ENCODE measurements around the gene MACROD2. TPM values are rescaled to one million over a fixed set of nuclear protein-coding genes. Genes with fewer than 3 reads are reported as not detected.
"Not testable (repeated sequence)": the region's sequence is repeated elsewhere in the genome, so short reads cannot be mapped to it uniquely, and the experiment has no call there.

MACROD2 gene
- total RNA-seq, 1 experiment from 2014 or later = not detected

DNA sequence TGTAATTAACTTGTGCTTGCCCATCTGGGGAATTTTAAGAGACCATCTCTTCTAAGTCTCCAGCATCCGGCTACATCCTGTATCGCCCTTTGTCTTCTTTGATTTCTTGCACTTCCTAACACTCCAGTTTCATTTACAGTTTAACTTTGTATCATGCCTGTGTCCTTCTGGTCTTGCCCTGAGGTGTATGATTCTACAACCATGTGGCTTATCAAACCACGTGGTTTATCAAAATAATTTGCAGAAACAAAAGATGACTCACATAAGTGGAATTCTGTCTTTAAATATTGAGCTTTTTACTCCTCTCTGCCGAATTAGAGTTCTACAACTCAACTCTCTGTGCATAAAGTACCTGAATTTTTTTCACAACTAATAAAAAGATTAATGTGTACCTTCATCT lies 1997.2 kb downstream of the MACROD2 start:
- H3K4me3 ChIP-seq = no peak overlapping the region
- H3K9me3 ChIP-seq (replicated peaks) = no peaks in the 10 kb centered on the region; the same call in 1 of the 2 replicates
- no peaks in the 10 kb centered on the region for H3K4me1 ChIP-seq (replicated peaks)
- DNase-seq (ENCODE audit: low read depth in 1 of 2, low spot score in 2 of 2) = peak in 1 of 2 experiments; percentile 17
- no peaks in the 10 kb centered on the region for H3K36me3 ChIP-seq
- H3K27ac ChIP-seq = no peak overlapping the region
- H3K27me3 ChIP-seq (replicated peaks) = no peaks in the 10 kb centered on the region

- Histone ChIP-seq H3K27me3 (replicated peaks) (no peaks in the 10 kb centered on the region), H3K27ac (no peak overlapping the region), H3K9me3 (replicated peaks) (peaks cover 4% of the 10 kb centered on the region; the same call in 1 of the 2 replicates), H3K4me3 (no peak overlapping the region), H3K4me1 (replicated peaks) (no peaks in the 10 kb centered on the region), H3K36me3 (no peaks in the 10 kb centered on the region)
- DNase-seq (ENCODE audit: low read depth in 1 of 2, low spot score in 2 of 2) = no peak
Measured at GRCh38 chr20:16000112-16000511, 2004.8 kb downstream of the MACROD2 start.

- H3K27ac ChIP-seq = no peak overlapping the region
- H3K4me1 ChIP-seq (replicated peaks) = no peaks in the 10 kb centered on the region
- no peaks in the 10 kb centered on the region for H3K36me3 ChIP-seq
- no peak for DNase-seq (ENCODE audit: low read depth in 1 of 2, low spot score in 2 of 2)
- H3K9me3 ChIP-seq (replicated peaks) = peaks cover 4% of the 10 kb centered on the region; the same call in 1 of the 2 replicates
- no peaks in the 10 kb centered on the region for H3K27me3 ChIP-seq (replicated peaks)
- no peak overlapping the region for H3K4me3 ChIP-seq
Measured at GRCh38 chr20:16001286-16001685, 2006.0 kb downstream of the MACROD2 start.

DNA sequence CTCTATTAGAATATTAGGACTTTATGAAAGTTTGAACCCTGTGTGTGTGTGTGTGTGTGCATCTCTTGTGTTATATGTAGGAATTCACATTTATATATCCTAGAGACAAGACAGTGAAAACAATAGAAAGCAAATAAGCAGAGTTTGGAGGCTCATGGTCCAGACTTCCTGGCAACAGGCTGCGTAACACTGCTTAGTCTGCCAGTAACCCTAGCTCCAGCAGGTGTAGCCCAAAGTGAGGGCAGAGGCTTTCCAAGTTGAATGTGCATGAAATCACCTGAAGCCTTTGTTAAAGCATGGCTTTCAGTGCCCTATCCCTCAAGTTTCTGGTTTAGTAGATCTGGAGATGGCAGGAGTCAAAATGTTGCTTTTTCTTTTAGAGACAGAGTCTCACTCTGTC lies 2008.0 kb downstream of the MACROD2 start:
- DNase-seq (ENCODE audit: low read depth in 1 of 2, low spot score in 2 of 2) = no peak
- no peaks in the 10 kb centered on the region for H3K27me3 ChIP-seq (replicated peaks)
- no peak overlapping the region for H3K27ac ChIP-seq
- no peak overlapping the region for H3K4me3 ChIP-seq
- no peaks in the 10 kb centered on the region for H3K4me1 ChIP-seq (replicated peaks)
- 0 out of 2 replicates have a peak, but pooled peaks cover 4% of the 10 kb centered on the region for H3K9me3 ChIP-seq (replicated peaks)
- no peaks in the 10 kb centered on the region for H3K36me3 ChIP-seq

GRCh38 chr20:16004108-16004854 lies 2009.0 kb downstream of the MACROD2 start:
- no peak for DNase-seq (ENCODE audit: low read depth in 1 of 2, low spot score in 2 of 2)
- Histone ChIP-seq H3K27me3 (replicated peaks) (no peaks in the 10 kb centered on the region), H3K9me3 (replicated peaks) (0 out of 2 replicates have a peak, but pooled peaks cover 4% of the 10 kb centered on the region), H3K27ac (no peak overlapping the region), H3K4me3 (no peak overlapping the region), H3K4me1 (replicated peaks) (no peaks in the 10 kb centered on the region), H3K36me3 (no peaks in the 10 kb centered on the region)

DNA sequence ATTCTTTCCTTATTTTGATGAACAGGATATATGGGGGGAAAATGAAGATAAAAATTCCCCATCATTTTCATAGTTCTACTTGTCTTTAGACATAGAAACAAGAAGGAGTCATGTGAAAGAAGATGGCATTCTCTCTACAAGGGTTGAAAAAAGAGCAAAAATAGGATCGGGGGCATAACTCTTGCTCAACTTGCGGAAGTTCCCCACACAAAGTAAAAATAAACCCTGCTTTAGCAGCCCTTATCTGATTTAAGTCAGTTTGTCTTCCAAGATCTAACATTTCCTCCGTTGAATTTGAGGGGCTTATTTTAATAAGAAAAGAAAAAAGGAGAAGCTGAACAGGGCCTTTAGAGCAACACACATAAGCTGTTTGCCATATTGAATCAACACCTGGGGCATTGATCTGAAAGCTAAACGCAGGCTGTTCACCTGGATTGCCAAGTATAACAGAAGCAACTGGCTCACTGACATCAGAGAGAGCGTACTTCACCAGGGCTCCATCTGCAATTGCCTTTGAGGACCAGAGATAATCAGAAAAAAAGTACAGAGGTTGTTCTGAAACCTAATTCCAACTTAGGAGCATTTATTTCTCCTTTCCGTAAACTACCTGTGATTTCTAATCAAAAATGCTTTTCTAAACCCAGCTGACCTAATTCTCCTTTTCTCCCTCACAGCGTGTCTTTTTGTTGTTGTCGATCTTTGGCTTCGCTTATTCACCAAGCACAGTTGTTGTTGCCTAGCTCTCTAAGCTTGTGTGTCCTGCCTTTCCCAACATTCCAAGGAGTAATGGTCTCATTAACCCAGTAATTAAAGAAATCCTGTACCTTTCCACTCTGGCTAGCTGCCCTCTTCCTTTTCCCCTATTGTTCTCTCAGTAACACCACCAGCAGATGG lies 2010.0 kb downstream of the MACROD2 start:
- H3K36me3 ChIP-seq = no peaks in the 10 kb centered on the region
- no peaks in the 10 kb centered on the region for H3K27me3 ChIP-seq (replicated peaks)
- H3K4me1 ChIP-seq (replicated peaks) = no peaks in the 10 kb centered on the region
- no peak overlapping the region for H3K27ac ChIP-seq
- no peak for DNase-seq (ENCODE audit: low read depth in 1 of 2, low spot score in 2 of 2)
- 0 out of 2 replicates have a peak, but pooled peaks cover 2% of the 10 kb centered on the region for H3K9me3 ChIP-seq (replicated peaks)
- no peak overlapping the region for H3K4me3 ChIP-seq

GRCh38 chr20:16005915-16006493 lies 2010.7 kb downstream of the MACROD2 start:
- Histone ChIP-seq H3K27ac (no peak overlapping the region), H3K36me3 (no peaks in the 10 kb centered on the region), H3K4me1 (replicated peaks) (no peaks in the 10 kb centered on the region), H3K27me3 (replicated peaks) (no peaks in the 10 kb centered on the region), H3K9me3 (replicated peaks) (no peaks in the 10 kb centered on the region), H3K4me3 (no peak overlapping the region)
- DNase-seq (ENCODE audit: low read depth in 1 of 2, low spot score in 2 of 2) = no peak

- no peak for DNase-seq (ENCODE audit: low read depth in 1 of 2, low spot score in 2 of 2)
- no peaks in the 10 kb centered on the region for H3K9me3 ChIP-seq (replicated peaks)
- H3K27me3 ChIP-seq (replicated peaks) = no peaks in the 10 kb centered on the region
- no peak overlapping the region for H3K27ac ChIP-seq
- H3K4me1 ChIP-seq (replicated peaks) = no peaks in the 10 kb centered on the region
- no peak overlapping the region for H3K4me3 ChIP-seq
- no peaks in the 10 kb centered on the region for H3K36me3 ChIP-seq
Measured at GRCh38 chr20:16007164-16007563, 2011.8 kb downstream of the MACROD2 start.

GRCh38 chr20:16007962-16008361 lies 2012.6 kb downstream of the MACROD2 start:
- H3K36me3 ChIP-seq = no peaks in the 10 kb centered on the region
- no peak overlapping the region for H3K4me3 ChIP-seq
- H3K27ac ChIP-seq = no peak overlapping the region
- H3K4me1 ChIP-seq (replicated peaks) = no peaks in the 10 kb centered on the region
- no peak for DNase-seq (ENCODE audit: low read depth in 1 of 2, low spot score in 2 of 2)
- H3K9me3 ChIP-seq (replicated peaks) = no peaks in the 10 kb centered on the region
- H3K27me3 ChIP-seq (replicated peaks) = no peaks in the 10 kb centered on the region

DNA sequence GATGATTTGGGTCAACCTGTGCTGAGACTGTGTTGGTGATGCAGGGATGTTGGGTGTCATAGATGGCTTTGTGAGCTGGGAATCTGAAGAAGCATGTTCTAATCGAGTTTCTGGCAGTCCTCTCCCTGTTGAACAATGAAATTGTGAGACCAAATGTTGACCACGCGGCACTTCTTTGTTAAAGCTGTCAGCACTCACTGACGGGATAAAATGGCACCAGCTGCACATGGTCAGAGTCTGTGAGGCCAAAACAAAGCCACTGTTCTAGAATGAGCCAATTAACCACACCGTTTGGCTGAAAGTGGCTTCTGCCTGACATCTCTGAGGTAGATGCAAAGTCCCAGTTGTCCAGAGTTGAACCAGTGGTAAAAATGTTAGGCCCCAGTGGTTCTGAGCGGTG lies 2015.7 kb downstream of the MACROD2 start:
- no peak for DNase-seq (ENCODE audit: low read depth in 1 of 2, low spot score in 2 of 2)
- no peaks in the 10 kb centered on the region for H3K9me3 ChIP-seq (replicated peaks)
- H3K27ac ChIP-seq = no peak overlapping the region
- H3K4me1 ChIP-seq (replicated peaks) = no peaks in the 10 kb centered on the region
- H3K36me3 ChIP-seq = no peaks in the 10 kb centered on the region
- H3K27me3 ChIP-seq (replicated peaks) = no peaks in the 10 kb centered on the region
- no peak overlapping the region for H3K4me3 ChIP-seq

- H3K9me3 ChIP-seq (replicated peaks) = no peaks in the 10 kb centered on the region
- no peaks in the 10 kb centered on the region for H3K27me3 ChIP-seq (replicated peaks)
- H3K27ac ChIP-seq = no peak overlapping the region
- H3K4me1 ChIP-seq (replicated peaks) = no peaks in the 10 kb centered on the region
- no peak overlapping the region for H3K4me3 ChIP-seq
- H3K36me3 ChIP-seq = no peaks in the 10 kb centered on the region
- DNase-seq (ENCODE audit: low read depth in 1 of 2, low spot score in 2 of 2) = no peak
Measured at GRCh38 chr20:16011519-16011918, 2016.2 kb downstream of the MACROD2 start.

- H3K9me3 ChIP-seq (replicated peaks); H3K4me3 ChIP-seq; H3K4me1 ChIP-seq (replicated peaks); H3K27me3 ChIP-seq (replicated peaks); H3K27ac ChIP-seq; DNase-seq (ENCODE audit: low read depth in 1 of 2, low spot score in 2 of 2); H3K36me3 ChIP-seq: not testable (repeated sequence)
Measured at GRCh38 chr20:16012934-16013333, 2017.6 kb downstream of the MACROD2 start.

DNA sequence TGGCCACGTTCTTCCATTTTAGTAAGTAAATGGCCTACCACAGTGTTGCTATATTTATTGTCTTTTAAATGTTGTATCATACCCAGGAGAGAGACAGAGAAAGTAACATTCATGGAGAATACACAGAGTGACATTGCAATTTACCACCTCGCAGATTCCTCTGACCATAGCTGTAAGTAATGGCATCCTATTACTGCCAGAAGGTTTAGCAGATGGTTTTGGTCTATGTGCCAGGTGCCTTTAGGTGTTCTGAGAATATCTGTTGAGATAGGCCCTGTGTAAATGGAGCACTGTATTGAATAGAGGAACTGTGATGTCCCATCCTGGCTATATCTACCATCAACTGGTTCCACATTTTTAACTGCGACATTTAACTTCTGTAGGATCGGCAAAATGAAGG lies 2018.3 kb downstream of the MACROD2 start:
- Histone ChIP-seq H3K27me3 (replicated peaks) (no peaks in the 10 kb centered on the region), H3K9me3 (replicated peaks) (no peaks in the 10 kb centered on the region), H3K4me1 (replicated peaks) (peaks cover 6% of the 10 kb centered on the region), H3K36me3 (no peaks in the 10 kb centered on the region), H3K4me3 (no peak overlapping the region), H3K27ac (no peak overlapping the region)
- no peak for DNase-seq (ENCODE audit: low read depth in 1 of 2, low spot score in 2 of 2)

GRCh38 chr20:16014436-16014835 lies 2019.1 kb downstream of the MACROD2 start:
- H3K27ac ChIP-seq = no peak overlapping the region
- DNase-seq (ENCODE audit: low read depth in 1 of 2, low spot score in 2 of 2) = no peak
- H3K9me3 ChIP-seq (replicated peaks) = no peaks in the 10 kb centered on the region
- H3K27me3 ChIP-seq (replicated peaks) = no peaks in the 10 kb centered on the region
- H3K4me3 ChIP-seq = no peak overlapping the region
- H3K36me3 ChIP-seq = no peaks in the 10 kb centered on the region
- H3K4me1 ChIP-seq (replicated peaks) = peaks cover 14% of the 10 kb centered on the region
